ENCODE data around the gene EIF4A3.

The EIF4A3 gene

Small RNA genes within 50 kb of the gene (small RNA-seq; reads per million reads assigned to genes)
- gene AC087741.2 = 0 reads per million in 2 experiments
- gene MIR1268B = 0 reads per million in 2 experiments
